HG02840 (cell line): Measurements from ENCODE around the gene TNS4.

Experiments used
- ATAC-seq: cut with Tn5 transposase; IDR thresholded peaks from one replicate; pipeline ENCODE4 v1.9.1; 2021; ENCODE audit warnings: mild to moderate bottlenecking, moderate library complexity, moderate number of reproducible peaks; ENCODE audit not compliant: unreplicated experiment, low FRiP score

TNS4 gene

GRCh38 chr17:40443988-40444899 is 57.2 kb downstream of the TNS4 start:
- no peak for ATAC-seq

GRCh38 chr17:40443196-40443987 is 58.0 kb downstream of the TNS4 start, which contains the start of gene IGFBP4:
Gene IGFBP4, plus strand, starts transcription at chr17:40443450. Its CDS starts 286 bp downstream, at chr17:40443736.
- no peak for ATAC-seq

GRCh38 chr17:40442392-40443195 is 58.8 kb downstream of the TNS4 start:
- ATAC-seq: no peak

- no peak for ATAC-seq
Measured at GRCh38 chr17:40440166-40440565, 61.3 kb downstream of the TNS4 start.

- ATAC-seq: no peak
Measured at GRCh38 chr17:40437095-40437732, 64.2 kb downstream of the TNS4 start.

GRCh38 chr17:40436636-40437035 is 64.8 kb downstream of the TNS4 start:
- ATAC-seq: no peak

- no peak for ATAC-seq
Measured at GRCh38 chr17:40433551-40434415, 67.6 kb downstream of the TNS4 start.

- ATAC-seq: no peak
Measured at GRCh38 chr17:40432864-40433528, 68.4 kb downstream of the TNS4 start.

GRCh38 chr17:40431231-40431602 is 70.2 kb downstream of the TNS4 start:
- no peak for ATAC-seq

GRCh38 chr17:40430272-40431230 is 70.9 kb downstream of the TNS4 start:
- no peak for ATAC-seq

- ATAC-seq: no peak
Measured at GRCh38 chr17:40427002-40427491, 74.4 kb downstream of the TNS4 start.
